ENCODE data around the gene TMEM82. TPM values are rescaled to one million over a fixed set of nuclear protein-coding genes. Genes with fewer than 3 reads are reported as not detected.

TMEM82 gene
- polyA plus RNA-seq, 1 experiment = not detected

GRCh38 chr1:15733726-15734226, 8.5 kb upstream of the TMEM82 start:
- POLR2A ChIA-PET = no interaction called here

GRCh38 chr1:15734296-15734695, 8.0 kb upstream of the TMEM82 start:
- Histone ChIP-seq H3K27ac (ENCODE audit: low read depth, low read length) (no peak overlapping the region), H3K27me3 (ENCODE audit: control insufficient read depth, insufficient read depth, low read length) (no peaks in the 10 kb centered on the region), H3K9me3 (ENCODE audit: control insufficient read depth, insufficient read depth, low read length) (no peaks in the 10 kb centered on the region; the same call in 1 of the 2 replicates), H3K4me3 (ENCODE audit: low read depth, low read length) (no peak overlapping the region)
- CTCF ChIA-PET = no interaction called here
- POLR2A ChIA-PET = no interaction called here
- TF ChIP-seq, protein P1, sequence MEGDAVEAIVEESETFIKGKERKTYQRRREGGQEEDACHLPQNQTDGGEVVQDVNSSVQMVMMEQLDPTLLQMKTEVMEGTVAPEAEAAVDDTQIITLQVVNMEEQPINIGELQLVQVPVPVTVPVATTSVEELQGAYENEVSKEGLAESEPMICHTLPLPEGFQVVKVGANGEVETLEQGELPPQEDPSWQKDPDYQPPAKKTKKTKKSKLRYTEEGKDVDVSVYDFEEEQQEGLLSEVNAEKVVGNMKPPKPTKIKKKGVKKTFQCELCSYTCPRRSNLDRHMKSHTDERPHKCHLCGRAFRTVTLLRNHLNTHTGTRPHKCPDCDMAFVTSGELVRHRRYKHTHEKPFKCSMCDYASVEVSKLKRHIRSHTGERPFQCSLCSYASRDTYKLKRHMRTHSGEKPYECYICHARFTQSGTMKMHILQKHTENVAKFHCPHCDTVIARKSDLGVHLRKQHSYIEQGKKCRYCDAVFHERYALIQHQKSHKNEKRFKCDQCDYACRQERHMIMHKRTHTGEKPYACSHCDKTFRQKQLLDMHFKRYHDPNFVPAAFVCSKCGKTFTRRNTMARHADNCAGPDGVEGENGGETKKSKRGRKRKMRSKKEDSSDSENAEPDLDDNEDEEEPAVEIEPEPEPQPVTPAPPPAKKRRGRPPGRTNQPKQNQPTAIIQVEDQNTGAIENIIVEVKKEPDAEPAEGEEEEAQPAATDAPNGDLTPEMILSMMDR (IDR thresholded peaks at IDR 0.05; ENCODE audit: low read depth, low read length) = no peak
- no peak for DNase-seq (ENCODE audit: low read depth, low spot score)

More at GRCh38 chr1:15733726-15734226, 8.5 kb upstream of the TMEM82 start:
- CTCF ChIA-PET = interaction anchor here (1.0 kb wide), 1 partner anchor 140 kb away, joined by 3 read pairs; no protein-coding TSS in a partner anchor
- H3K27me3 ChIP-seq (ENCODE audit: control insufficient read depth, insufficient read depth, low read length) = no peaks in the 10 kb centered on the region
- DNase-seq (ENCODE audit: low read depth, low spot score) = no peak
- no peak overlapping the region for H3K4me3 ChIP-seq (ENCODE audit: low read depth, low read length)
- H3K27ac ChIP-seq (ENCODE audit: low read depth, low read length) = no peak overlapping the region
- H3K9me3 ChIP-seq (ENCODE audit: control insufficient read depth, insufficient read depth, low read length) = no peaks in the 10 kb centered on the region; the same call in 1 of the 2 replicates
- TF ChIP-seq, protein P1 (IDR thresholded peaks at IDR 0.05; ENCODE audit: low read depth, low read length) = no peak

GRCh38 chr1:15734901-15735300, 7.4 kb upstream of the TMEM82 start:
- CTCF ChIA-PET = interaction anchor here (0.6 kb wide), 1 partner anchor 96 kb away, joined by 3 read pairs; no protein-coding TSS in a partner anchor
- POLR2A ChIA-PET = no interaction called here

GRCh38 chr1:15735304-15736037, 6.8 kb upstream of the TMEM82 start:
- ChIA-PET CTCF (interaction anchor here (0.6 kb wide), 1 partner anchor 95 kb away, joined by 3 read pairs; no protein-coding TSS in a partner anchor), POLR2A (no interaction called here)
- no peak overlapping the region for H3K4me3 ChIP-seq (ENCODE audit: low read depth, low read length)
- no peak overlapping the region for H3K27ac ChIP-seq (ENCODE audit: low read depth, low read length)
- TF ChIP-seq, protein P1 (IDR thresholded peaks at IDR 0.05; ENCODE audit: low read depth, low read length) = no peak
- no peaks in the 10 kb centered on the region for H3K27me3 ChIP-seq (ENCODE audit: control insufficient read depth, insufficient read depth, low read length)
- H3K9me3 ChIP-seq (ENCODE audit: control insufficient read depth, insufficient read depth, low read length) = no peaks in the 10 kb centered on the region; the same call in 1 of the 2 replicates
- no peak for DNase-seq (ENCODE audit: low read depth, low spot score)

More at GRCh38 chr1:15734901-15735300, 7.4 kb upstream of the TMEM82 start:
- H3K9me3 ChIP-seq (ENCODE audit: control insufficient read depth, insufficient read depth, low read length) = no peaks in the 10 kb centered on the region; the same call in 1 of the 2 replicates
- TF ChIP-seq, protein P1 (IDR thresholded peaks at IDR 0.05; ENCODE audit: low read depth, low read length) = no peak
- H3K4me3 ChIP-seq (ENCODE audit: low read depth, low read length) = no peak overlapping the region
- H3K27me3 ChIP-seq (ENCODE audit: control insufficient read depth, insufficient read depth, low read length) = no peaks in the 10 kb centered on the region
- no peak overlapping the region for H3K27ac ChIP-seq (ENCODE audit: low read depth, low read length)
- no peak for DNase-seq (ENCODE audit: low read depth, low spot score)

Measured in AG04450 (cell line).